ENCODE data around the gene CCDC71L. TPM values are rescaled to one million over a fixed set of nuclear protein-coding genes. Genes with fewer than 3 reads are reported as not detected.

CCDC71L gene
- total RNA-seq, 1 donor from 2014 or later: 20.3 TPM

DNA sequence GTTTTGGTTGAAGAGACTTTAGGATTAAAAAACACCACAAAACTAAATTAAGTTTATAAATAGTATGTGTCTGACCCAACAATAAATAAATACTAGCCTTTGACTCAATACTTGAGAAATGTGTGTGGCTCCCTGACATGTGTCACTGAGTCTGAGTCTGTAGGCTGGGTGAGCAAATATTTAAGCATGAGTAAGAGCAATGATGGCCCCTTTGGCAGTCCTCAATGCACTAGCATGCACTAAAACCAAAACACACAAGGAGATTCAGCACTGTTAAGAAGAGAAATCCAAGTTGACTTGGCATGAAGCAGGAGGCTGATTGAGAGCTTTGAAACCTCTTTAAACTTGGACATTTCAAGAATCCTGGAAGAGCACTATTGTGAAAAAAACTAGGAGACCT, 37.1 kb downstream of the CCDC71L start:
- Mint-ChIP-seq H3K36me3 (ENCODE audit: insufficient read depth) (no peaks in the 10 kb centered on the region), H3K4me1 (ENCODE audit: low read depth) (peaks cover 14% of the 10 kb centered on the region), H3K27ac (no peak overlapping the region), H3K27me3 (peaks cover 3% of the 10 kb centered on the region), H3K9me3 (ENCODE audit: low read depth) (peaks cover 9% of the 10 kb centered on the region), H3K4me3 (ENCODE audit: low read depth) (no peak overlapping the region)
- TF ChIP-seq, protein P1, sequence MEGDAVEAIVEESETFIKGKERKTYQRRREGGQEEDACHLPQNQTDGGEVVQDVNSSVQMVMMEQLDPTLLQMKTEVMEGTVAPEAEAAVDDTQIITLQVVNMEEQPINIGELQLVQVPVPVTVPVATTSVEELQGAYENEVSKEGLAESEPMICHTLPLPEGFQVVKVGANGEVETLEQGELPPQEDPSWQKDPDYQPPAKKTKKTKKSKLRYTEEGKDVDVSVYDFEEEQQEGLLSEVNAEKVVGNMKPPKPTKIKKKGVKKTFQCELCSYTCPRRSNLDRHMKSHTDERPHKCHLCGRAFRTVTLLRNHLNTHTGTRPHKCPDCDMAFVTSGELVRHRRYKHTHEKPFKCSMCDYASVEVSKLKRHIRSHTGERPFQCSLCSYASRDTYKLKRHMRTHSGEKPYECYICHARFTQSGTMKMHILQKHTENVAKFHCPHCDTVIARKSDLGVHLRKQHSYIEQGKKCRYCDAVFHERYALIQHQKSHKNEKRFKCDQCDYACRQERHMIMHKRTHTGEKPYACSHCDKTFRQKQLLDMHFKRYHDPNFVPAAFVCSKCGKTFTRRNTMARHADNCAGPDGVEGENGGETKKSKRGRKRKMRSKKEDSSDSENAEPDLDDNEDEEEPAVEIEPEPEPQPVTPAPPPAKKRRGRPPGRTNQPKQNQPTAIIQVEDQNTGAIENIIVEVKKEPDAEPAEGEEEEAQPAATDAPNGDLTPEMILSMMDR (IDR thresholded peaks at IDR 0.05; ENCODE audit: unreplicated experiment): no peak
- DNase-seq (ENCODE audit: low spot score, unreplicated experiment): no peak

DNA sequence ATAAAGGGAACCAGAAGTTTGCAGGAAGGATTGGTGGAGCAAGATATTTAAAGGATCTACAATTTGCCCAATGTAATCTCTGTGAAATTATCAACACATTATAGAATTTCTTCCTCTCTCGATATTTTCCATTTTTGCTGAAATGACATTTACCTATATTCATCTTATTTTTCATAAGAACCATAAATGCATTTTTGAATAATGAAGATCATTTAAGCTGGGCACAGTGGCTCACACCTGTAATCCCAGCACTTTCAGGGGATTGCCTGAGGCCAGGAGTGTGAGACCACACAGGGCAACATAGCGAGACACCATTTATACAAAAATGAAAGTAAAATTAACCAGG, 37.7 kb downstream of the CCDC71L start:
- Mint-ChIP-seq H3K27me3 (peaks cover under 1% of the 10 kb centered on the region), H3K9me3 (ENCODE audit: low read depth) (peaks cover 9% of the 10 kb centered on the region), H3K4me1 (ENCODE audit: low read depth) (peaks cover 12% of the 10 kb centered on the region), H3K27ac (no peak overlapping the region), H3K36me3 (ENCODE audit: insufficient read depth) (no peaks in the 10 kb centered on the region), H3K4me3 (ENCODE audit: low read depth) (no peak overlapping the region)
- no peak for DNase-seq (ENCODE audit: low spot score, unreplicated experiment)
- TF ChIP-seq, protein P1 (IDR thresholded peaks at IDR 0.05; ENCODE audit: unreplicated experiment): no peak

DNA sequence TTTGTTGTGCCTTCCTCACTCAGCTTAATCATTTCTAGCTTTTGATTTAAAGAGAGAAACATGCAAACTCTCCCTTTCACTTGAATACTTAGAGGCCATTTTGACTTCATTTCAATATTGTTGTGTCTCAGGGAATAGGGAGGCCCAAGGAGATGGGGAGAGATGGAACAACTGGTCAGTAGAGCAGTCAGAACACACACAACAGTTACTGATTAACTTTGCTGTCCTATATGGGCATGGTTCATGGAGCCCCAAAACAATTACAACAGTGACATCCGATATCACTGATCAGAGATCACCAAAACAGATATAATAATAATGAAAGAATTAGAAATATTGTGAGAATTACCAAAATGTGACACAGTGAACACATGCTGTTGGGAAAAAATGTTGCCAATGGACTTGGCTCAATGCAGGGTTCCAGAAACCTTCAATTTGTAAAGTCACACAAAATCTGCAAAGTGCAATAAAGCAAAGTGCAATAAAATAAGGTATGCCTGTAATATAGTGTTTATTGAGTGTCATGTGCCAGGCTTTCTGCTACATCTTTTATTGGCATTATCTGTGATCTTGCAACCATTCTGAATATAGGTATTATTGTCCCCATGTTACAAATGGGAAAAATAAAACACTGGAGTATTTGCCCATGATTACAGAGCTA, 38.2 kb downstream of the CCDC71L start:
- Mint-ChIP-seq H3K27ac (no peak overlapping the region), H3K9me3 (ENCODE audit: low read depth) (peaks cover 9% of the 10 kb centered on the region), H3K4me1 (ENCODE audit: low read depth) (peaks cover 12% of the 10 kb centered on the region), H3K27me3 (no peaks in the 10 kb centered on the region), H3K36me3 (ENCODE audit: insufficient read depth) (no peaks in the 10 kb centered on the region), H3K4me3 (ENCODE audit: low read depth) (no peak overlapping the region)
- no peak for DNase-seq (ENCODE audit: low spot score, unreplicated experiment)
- TF ChIP-seq, protein P1 (IDR thresholded peaks at IDR 0.05; ENCODE audit: unreplicated experiment): no peak

DNA sequence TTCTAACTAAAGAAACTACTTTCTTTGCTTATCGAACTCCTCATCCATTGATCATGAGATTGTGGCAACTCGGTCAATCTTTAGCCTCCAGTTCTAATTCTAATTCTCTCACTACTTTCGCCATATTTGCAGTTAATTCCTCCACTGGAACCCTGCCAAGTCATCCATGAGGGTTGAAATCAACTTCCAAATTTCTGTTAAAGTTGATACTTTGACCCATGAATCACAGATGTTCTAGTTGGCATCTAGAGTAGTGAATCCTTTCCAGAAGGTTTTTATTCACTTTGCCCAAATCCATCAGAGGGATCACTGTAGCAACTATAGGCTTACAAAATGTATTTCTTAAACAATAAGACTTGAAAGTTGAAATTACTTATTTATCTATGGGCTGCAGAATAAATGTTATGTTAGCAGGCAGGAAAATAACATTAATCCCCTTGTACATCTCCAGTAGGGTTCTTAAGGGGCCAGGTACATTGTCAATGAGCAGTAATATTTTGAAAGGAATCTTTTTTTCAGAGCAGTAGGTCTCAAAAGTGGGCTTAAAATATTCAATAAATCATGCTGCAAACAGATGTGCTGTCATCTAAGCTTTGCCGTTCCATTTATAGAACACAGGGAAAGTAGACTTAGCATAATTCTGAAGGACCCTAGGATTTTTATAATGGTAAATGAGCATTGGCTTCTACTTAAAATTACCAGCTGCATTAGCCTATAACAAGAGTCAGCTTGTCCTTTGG, 39.4 kb downstream of the CCDC71L start:
- Mint-ChIP-seq H3K4me3 (ENCODE audit: low read depth) (no peak overlapping the region), H3K36me3 (ENCODE audit: insufficient read depth) (no peaks in the 10 kb centered on the region), H3K27me3 (no peaks in the 10 kb centered on the region), H3K27ac (no peak overlapping the region), H3K4me1 (ENCODE audit: low read depth) (peaks cover 7% of the 10 kb centered on the region), H3K9me3 (ENCODE audit: low read depth) (peaks cover 9% of the 10 kb centered on the region)
- TF ChIP-seq, protein P1 (IDR thresholded peaks at IDR 0.05; ENCODE audit: unreplicated experiment): no peak
- no peak for DNase-seq (ENCODE audit: low spot score, unreplicated experiment)

DNA sequence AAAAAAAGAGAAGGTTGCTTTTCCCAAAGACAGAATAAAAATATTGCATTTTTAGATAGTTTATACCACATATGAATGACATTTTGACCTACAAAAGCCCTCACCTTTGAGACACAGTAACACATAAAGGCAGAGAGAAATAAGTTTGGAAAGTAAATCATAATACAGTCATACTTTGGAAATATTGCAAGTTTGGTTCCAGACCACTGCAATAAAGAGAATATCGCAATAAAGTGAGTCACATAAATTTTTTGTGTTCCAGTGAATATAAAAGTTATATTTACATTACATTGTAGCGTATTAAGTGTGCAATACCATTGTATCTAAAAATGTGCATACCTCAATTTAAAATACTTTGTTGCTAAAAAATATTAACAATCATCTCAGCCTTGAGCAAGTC, 40.3 kb downstream of the CCDC71L start:
- no peak for DNase-seq (ENCODE audit: low spot score, unreplicated experiment)
- Mint-ChIP-seq H3K4me1 (ENCODE audit: low read depth) (peaks cover 3% of the 10 kb centered on the region), H3K27ac (no peak overlapping the region), H3K9me3 (ENCODE audit: low read depth) (peaks cover 9% of the 10 kb centered on the region), H3K27me3 (no peaks in the 10 kb centered on the region), H3K36me3 (ENCODE audit: insufficient read depth) (no peaks in the 10 kb centered on the region), H3K4me3 (ENCODE audit: low read depth) (no peak overlapping the region)
- TF ChIP-seq, protein P1 (IDR thresholded peaks at IDR 0.05; ENCODE audit: unreplicated experiment): no peak
